ENCODE results near the gene NFIA.

The NFIA gene

DNA sequence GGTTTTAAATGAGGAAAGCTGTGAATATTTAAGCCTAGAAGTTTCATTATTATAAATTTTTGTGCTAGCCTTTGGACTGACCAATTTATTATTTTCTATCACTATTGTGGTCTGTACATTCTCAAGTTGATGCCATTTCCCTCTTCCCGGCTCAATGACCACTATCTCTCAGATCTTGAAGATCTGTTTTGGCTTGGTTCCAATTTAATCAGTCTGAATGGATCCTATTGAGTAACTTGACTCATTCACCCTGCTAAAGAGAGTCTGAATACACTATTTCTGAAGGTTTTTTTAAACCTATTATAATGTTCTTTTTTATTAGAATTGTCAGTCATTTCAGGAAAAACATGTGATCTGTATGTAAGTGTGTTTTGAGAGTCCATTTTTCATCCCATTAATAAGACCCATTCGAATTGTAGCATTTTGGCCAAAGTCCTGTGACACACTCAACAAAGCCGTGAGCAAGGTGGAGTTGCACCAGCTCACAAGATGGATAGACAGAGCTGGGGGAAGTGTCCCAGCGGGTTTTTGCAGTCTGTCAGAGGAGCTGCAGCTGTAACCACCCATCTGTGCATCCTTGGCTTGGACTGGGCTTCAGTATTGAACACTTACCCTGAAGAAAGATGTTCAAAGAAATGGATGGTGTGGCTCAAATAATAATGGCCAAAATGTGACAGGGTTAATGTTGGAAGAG is 145.6 kb downstream of the NFIA start:
- Histone ChIP-seq H3K4me1 (ENCODE audit: low read depth, poor library complexity, severe bottlenecking) (no peaks in the 10 kb centered on the region), H3K79me2 (ENCODE audit: insufficient read depth, low read depth) (no peaks in the 10 kb centered on the region), H3K27me3 (ENCODE audit: insufficient read depth, low read depth) (no peaks in the 10 kb centered on the region)

GRCh38 chr1:61230523-61230922 is 148.2 kb downstream of the NFIA start:
- Histone ChIP-seq H4K20me1 (ENCODE audit: insufficient read depth) (no peaks in the 10 kb centered on the region), H3K27ac (no peak overlapping the region), H3K36me3 (ENCODE audit: insufficient read depth) (no peaks in the 10 kb centered on the region), H3K4me1 (ENCODE audit: low read depth, poor library complexity, severe bottlenecking) (no peaks in the 10 kb centered on the region), H2AFZ (ENCODE audit: low read depth) (no peak overlapping the region), H3K79me2 (ENCODE audit: insufficient read depth, low read depth) (no peaks in the 10 kb centered on the region), H3K27me3 (ENCODE audit: insufficient read depth, low read depth) (no peaks in the 10 kb centered on the region), H3K9ac (no peak overlapping the region), H3K4me3 (IDR thresholded peaks at IDR 0.05; ENCODE audit: insufficient read depth, low read depth, low read length) (no peak overlapping the region), H3K4me2 (no peak overlapping the region)
- TF ChIP-seq, protein P1, sequence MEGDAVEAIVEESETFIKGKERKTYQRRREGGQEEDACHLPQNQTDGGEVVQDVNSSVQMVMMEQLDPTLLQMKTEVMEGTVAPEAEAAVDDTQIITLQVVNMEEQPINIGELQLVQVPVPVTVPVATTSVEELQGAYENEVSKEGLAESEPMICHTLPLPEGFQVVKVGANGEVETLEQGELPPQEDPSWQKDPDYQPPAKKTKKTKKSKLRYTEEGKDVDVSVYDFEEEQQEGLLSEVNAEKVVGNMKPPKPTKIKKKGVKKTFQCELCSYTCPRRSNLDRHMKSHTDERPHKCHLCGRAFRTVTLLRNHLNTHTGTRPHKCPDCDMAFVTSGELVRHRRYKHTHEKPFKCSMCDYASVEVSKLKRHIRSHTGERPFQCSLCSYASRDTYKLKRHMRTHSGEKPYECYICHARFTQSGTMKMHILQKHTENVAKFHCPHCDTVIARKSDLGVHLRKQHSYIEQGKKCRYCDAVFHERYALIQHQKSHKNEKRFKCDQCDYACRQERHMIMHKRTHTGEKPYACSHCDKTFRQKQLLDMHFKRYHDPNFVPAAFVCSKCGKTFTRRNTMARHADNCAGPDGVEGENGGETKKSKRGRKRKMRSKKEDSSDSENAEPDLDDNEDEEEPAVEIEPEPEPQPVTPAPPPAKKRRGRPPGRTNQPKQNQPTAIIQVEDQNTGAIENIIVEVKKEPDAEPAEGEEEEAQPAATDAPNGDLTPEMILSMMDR (conservative IDR thresholded peaks at IDR 0.05; ENCODE audit: low read depth, low read length): no peak

More for the DNA sequence above, 145.6 kb downstream of the NFIA start:
- Histone ChIP-seq H2AFZ (ENCODE audit: low read depth) (no peak overlapping the region), H4K20me1 (ENCODE audit: insufficient read depth) (no peaks in the 10 kb centered on the region), H3K27ac (no peak overlapping the region), H3K4me2 (no peak overlapping the region), H3K4me3 (IDR thresholded peaks at IDR 0.05; ENCODE audit: insufficient read depth, low read depth, low read length) (no peak overlapping the region), H3K9ac (no peak overlapping the region), H3K36me3 (ENCODE audit: insufficient read depth) (no peaks in the 10 kb centered on the region)
- TF ChIP-seq, protein P1 (conservative IDR thresholded peaks at IDR 0.05; ENCODE audit: low read depth, low read length): no peak

- H3K36me3 ChIP-seq (ENCODE audit: insufficient read depth): no peaks in the 10 kb centered on the region
- no peak overlapping the region for H2AFZ ChIP-seq (ENCODE audit: low read depth)
- H3K27ac ChIP-seq: no peak overlapping the region
- no peak overlapping the region for H3K4me3 ChIP-seq (IDR thresholded peaks at IDR 0.05; ENCODE audit: insufficient read depth, low read depth, low read length)
- no peaks in the 10 kb centered on the region for H3K4me1 ChIP-seq (ENCODE audit: low read depth, poor library complexity, severe bottlenecking)
- H3K27me3 ChIP-seq (ENCODE audit: insufficient read depth, low read depth): no peaks in the 10 kb centered on the region
- H3K9ac ChIP-seq: no peak overlapping the region
- TF ChIP-seq, protein P1 (conservative IDR thresholded peaks at IDR 0.05; ENCODE audit: low read depth, low read length): no peak
- H4K20me1 ChIP-seq (ENCODE audit: insufficient read depth): no peaks in the 10 kb centered on the region
- H3K4me2 ChIP-seq: no peak overlapping the region
- H3K79me2 ChIP-seq (ENCODE audit: insufficient read depth, low read depth): no peaks in the 10 kb centered on the region
Observed at GRCh38 chr1:61231795-61232194, 149.4 kb downstream of the NFIA start.

DNA sequence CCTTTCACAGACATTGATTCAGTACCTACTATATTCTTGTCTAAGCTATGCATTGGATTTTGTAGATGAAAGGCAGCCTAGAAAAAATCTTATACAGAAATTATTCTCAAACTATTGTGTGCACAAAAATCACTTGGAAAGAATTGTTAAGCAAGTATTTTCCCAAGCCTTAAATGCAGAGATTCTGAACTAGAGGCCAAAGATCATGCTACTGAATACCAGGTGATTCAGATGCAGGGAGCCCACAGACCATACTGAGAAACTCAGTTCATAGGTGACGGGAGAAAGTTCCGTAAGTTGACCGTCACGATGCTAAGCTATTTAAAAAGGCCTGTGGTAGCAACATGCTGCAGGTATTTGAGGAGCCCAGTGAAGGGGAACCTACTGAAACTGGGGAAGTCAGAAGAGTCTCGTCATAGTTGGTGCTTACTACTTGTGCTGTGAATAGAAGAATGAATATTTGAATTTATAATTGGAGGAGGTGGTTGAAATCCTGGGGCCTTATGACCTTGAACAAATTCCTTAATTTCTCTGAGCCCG is 150.8 kb downstream of the NFIA start:
- H3K27ac ChIP-seq: no peak overlapping the region
- no peaks in the 10 kb centered on the region for H3K79me2 ChIP-seq (ENCODE audit: insufficient read depth, low read depth)
- H4K20me1 ChIP-seq (ENCODE audit: insufficient read depth): no peaks in the 10 kb centered on the region
- no peaks in the 10 kb centered on the region for H3K36me3 ChIP-seq (ENCODE audit: insufficient read depth)
- H3K27me3 ChIP-seq (ENCODE audit: insufficient read depth, low read depth): no peaks in the 10 kb centered on the region
- no peak overlapping the region for H3K4me3 ChIP-seq (IDR thresholded peaks at IDR 0.05; ENCODE audit: insufficient read depth, low read depth, low read length)
- H2AFZ ChIP-seq (ENCODE audit: low read depth): no peak overlapping the region
- H3K9ac ChIP-seq: no peak overlapping the region
- TF ChIP-seq, protein P1 (conservative IDR thresholded peaks at IDR 0.05; ENCODE audit: low read depth, low read length): no peak
- H3K4me2 ChIP-seq: no peak overlapping the region
- H3K4me1 ChIP-seq (ENCODE audit: low read depth, poor library complexity, severe bottlenecking): no peaks in the 10 kb centered on the region
